ENCODE results near the gene RPIA.

DNA sequence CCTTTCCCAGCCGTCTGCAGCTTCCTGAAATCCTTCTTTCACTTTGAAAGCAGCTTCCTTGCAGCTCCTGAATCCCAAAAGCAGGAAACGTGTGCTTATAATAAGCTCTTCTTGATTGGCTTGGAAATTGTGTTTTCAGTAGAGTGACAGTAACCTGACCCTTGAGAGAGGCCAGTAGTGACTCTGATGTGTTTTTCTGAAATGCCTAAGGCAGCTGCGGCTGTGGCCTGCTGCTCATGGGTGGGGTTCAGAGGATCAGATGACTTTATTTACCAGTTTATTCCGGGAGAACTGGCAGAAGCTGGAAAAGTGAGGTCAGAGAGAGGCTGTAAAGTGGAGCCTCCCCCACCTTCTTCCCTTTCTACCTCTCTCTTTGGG lies 31.9 kb upstream of the RPIA start:
- TF ChIP-seq CTCF (IDR thresholded peaks at IDR 0.05) (no peak), POLR2A (IDR thresholded peaks at IDR 0.05) (no peak)
